H1 (cell line): ENCODE data around the gene TAF4. TPM values are rescaled to one million over a fixed set of nuclear protein-coding genes. Genes with fewer than 3 reads are reported as not detected.

Experiments used
- CTCF ChIA-PET: fragments of 300-600 bp; sonication (Branson Sonifier 250); formaldehyde crosslinking; loops from one replicate; lab custom pipeline; 2021; ENCODE audit not compliant: partially characterized antibody; lab: Charles Lee
- POLR2A ChIA-PET: fragments of 300-600 bp; sonication (Branson Sonifier 250); formaldehyde crosslinking; loops from one replicate; lab custom pipeline; 2021; ENCODE audit warnings: inconsistent platforms; ENCODE audit not compliant: partially characterized antibody; lab: Charles Lee
- DNase-seq, 2 experiments: peaks; one replicate each; pipeline versions ENCODE4 v3.0.0 to v3.0.0-alpha.2; 2010 to 2022; ENCODE audit warnings: low spot score in 2 of 2, low read depth in 1 of 2, mixed read lengths in 1 of 2
- FAIRE-seq: peaks from 2 replicates; lab custom pipeline; 2011; peaks lifted over from hg19 to GRCh38; lab: Jason Lieb, UNC
- H2AFZ ChIP-seq: 2 replicates; pipeline ENCODE4 v1.8.1; 2012; ENCODE audit warnings: low read length, inconsistent platforms
- H2AK5ac ChIP-seq: 2 replicates; pipeline ENCODE4 v1.6.1; 2013; ENCODE audit warnings: low read depth, low read length
- H2BK120ac ChIP-seq: replicated peaks from 2 replicates; pipeline ENCODE3; 2013; ENCODE audit warnings: low read depth, low read length, inconsistent platforms
- H2BK12ac ChIP-seq: 2 replicates; pipeline ENCODE4 v1.6.1; 2013; ENCODE audit warnings: low read depth, low read length
- H2BK15ac ChIP-seq: 2 replicates; pipeline ENCODE4 v1.6.1; 2013; ENCODE audit warnings: low read length
- H2BK20ac ChIP-seq: 2 replicates; pipeline ENCODE4 v1.6.1; 2013; ENCODE audit warnings: low read length
- H2BK5ac ChIP-seq: 2 replicates; pipeline ENCODE4 v1.6.1; 2013; ENCODE audit warnings: low read depth, low read length
- H3K14ac ChIP-seq: 2 replicates; pipeline ENCODE4 v1.6.1; 2013; ENCODE audit warnings: inconsistent platforms; ENCODE audit not compliant: insufficient read length
- H3K18ac ChIP-seq: 2 replicates; pipeline ENCODE4 v1.6.1; 2013; ENCODE audit warnings: low read length; ENCODE audit errors: extremely low read depth
- H3K23ac ChIP-seq: 2 replicates; pipeline ENCODE4 v1.6.1; 2013; ENCODE audit warnings: inconsistent platforms; ENCODE audit not compliant: insufficient read length
- H3K23me2 ChIP-seq: 2 replicates; pipeline ENCODE4 v1.6.1; 2013; ENCODE audit warnings: low read depth, low read length
- H3K27ac ChIP-seq: 2 replicates; pipeline ENCODE4 v1.6.1; 2011; ENCODE audit warnings: low read depth, low read length, inconsistent platforms
- H3K27me3 ChIP-seq, 4 experiments: replicated peaks in 1 of 4; 1 replicate in 1 of 4; 2 replicates in 3 of 4; pipeline versions ENCODE4 v1.6.1 to v1.8.1; 2011 to 2013; ENCODE audit warnings: low read length in 3 of 4, mild to moderate bottlenecking in 3 of 4, inconsistent platforms in 2 of 4, mixed read lengths in 2 of 4, moderate library complexity in 1 of 4; ENCODE audit not compliant: control insufficient read depth in 3 of 4, insufficient read depth in 3 of 4; ENCODE audit errors: extremely low read depth in 1 of 4
- H3K36me3 ChIP-seq, 4 experiments: 2 replicates each; pipeline versions ENCODE4 v1.6.1 to v1.8.1; 2011 to 2013; ENCODE audit warnings: mild to moderate bottlenecking in 4 of 4, low read length in 3 of 4, moderate library complexity in 2 of 4, control low read depth in 1 of 4, inconsistent platforms in 1 of 4; ENCODE audit not compliant: insufficient read depth in 4 of 4, control insufficient read depth in 2 of 4
- H3K4ac ChIP-seq: replicated peaks from 2 replicates; pipeline ENCODE3; 2013; ENCODE audit warnings: low read length, low read depth, mixed read lengths, inconsistent platforms; ENCODE audit not compliant: insufficient read length
- H3K4me1 ChIP-seq, 4 experiments: replicated peaks in 1 of 4; 1 replicate in 1 of 4; 2 replicates in 3 of 4; pipeline versions ENCODE4 v1.6.1 to v1.8.1; 2011 to 2013; ENCODE audit warnings: low read length in 3 of 4, inconsistent platforms in 2 of 4, mixed read lengths in 1 of 4; ENCODE audit not compliant: insufficient read depth in 4 of 4, control insufficient read depth in 3 of 4
- H3K4me2 ChIP-seq, 2 experiments: 2 replicates each; pipeline versions ENCODE4 v1.6.1 to v1.8.1; 2011 to 2013; ENCODE audit warnings: low read depth in 2 of 2, low read length in 2 of 2, control low read depth in 1 of 2, inconsistent platforms in 1 of 2, mild to moderate bottlenecking in 1 of 2; ENCODE audit not compliant: insufficient read depth in 1 of 2
- H3K4me3 ChIP-seq, 4 experiments: fragments of 200-600, 300-600 bp in 1 of 4; sonication (generic), shearing (Covaris generic), sonication (Bioruptor Twin) in 1 of 4; 2 replicates each; pipeline versions ENCODE4 v1.5.1 to v1.8.1; 2011 to 2016; ENCODE audit warnings: low read length in 4 of 4, low read depth in 3 of 4, control low read depth in 2 of 4, inconsistent platforms in 2 of 4, mild to moderate bottlenecking in 2 of 4, mixed read lengths in 1 of 4, moderate library complexity in 1 of 4; ENCODE audit not compliant: insufficient read depth in 2 of 4; ENCODE audit errors: extremely low read depth in 1 of 4
- H3K56ac ChIP-seq: replicated peaks from 2 replicates; pipeline ENCODE3; 2013; ENCODE audit warnings: low read depth, mild to moderate bottlenecking, mixed read lengths, low read length, inconsistent platforms; ENCODE audit not compliant: insufficient read length
- H3K79me1 ChIP-seq: 2 replicates; pipeline ENCODE4 v1.6.1; 2013; ENCODE audit warnings: low read depth, low read length, control low read depth
- H3K79me2 ChIP-seq, 2 experiments: 2 replicates each; pipeline versions ENCODE4 v1.6.1 to v1.8.1; 2012 to 2013; ENCODE audit warnings: low read length in 2 of 2, mild to moderate bottlenecking in 2 of 2, inconsistent platforms in 1 of 2; ENCODE audit not compliant: insufficient read depth in 2 of 2, control insufficient read depth in 1 of 2
- H3K9ac ChIP-seq, 4 experiments: replicated peaks in 1 of 4; 1 replicate in 1 of 4; 2 replicates in 3 of 4; pipeline versions ENCODE4 v1.6.1 to v1.8.1; 2011 to 2013; ENCODE audit warnings: low read depth in 3 of 4, low read length in 3 of 4, control low read depth in 2 of 4, mild to moderate bottlenecking in 2 of 4, moderate library complexity in 2 of 4, inconsistent platforms in 1 of 4; ENCODE audit errors: extremely low read depth in 1 of 4
- H3K9me3 ChIP-seq, 2 experiments: 2 replicates each; pipeline versions ENCODE4 v1.6.1 to v1.8.1; 2012 to 2013; ENCODE audit warnings: mild to moderate bottlenecking in 2 of 2, moderate library complexity in 2 of 2, control low read depth in 1 of 2, inconsistent platforms in 1 of 2, low read depth in 1 of 2, low read length in 1 of 2, mixed read lengths in 1 of 2; ENCODE audit not compliant: insufficient read depth in 2 of 2
- H4K20me1 ChIP-seq, 2 experiments: replicated peaks in 1 of 2; 2 replicates each; pipeline versions ENCODE3 to v1.8.1; 2011 to 2013; ENCODE audit warnings: inconsistent platforms in 2 of 2, low read length in 2 of 2, mild to moderate bottlenecking in 1 of 2; ENCODE audit not compliant: insufficient read depth in 2 of 2, control insufficient read depth in 1 of 2
- H4K5ac ChIP-seq: 2 replicates; pipeline ENCODE4 v1.6.1; 2013; ENCODE audit warnings: low read length, low read depth, mixed read lengths, inconsistent platforms; ENCODE audit not compliant: insufficient read length
- H4K8ac ChIP-seq: 2 replicates; pipeline ENCODE4 v1.8.0; 2013; ENCODE audit warnings: mild to moderate bottlenecking, moderate library complexity, low read length, inconsistent platforms; ENCODE audit not compliant: insufficient read depth; ENCODE audit errors: extremely low read depth
- H4K91ac ChIP-seq: replicated peaks from 2 replicates; pipeline ENCODE3; 2013; ENCODE audit warnings: low read length, mixed read lengths, inconsistent platforms; ENCODE audit not compliant: insufficient read length
- JUND ChIP-seq: IDR thresholded peaks from 2 replicates; pipeline ENCODE4 v1.6.1; 2011; ENCODE audit warnings: mild to moderate bottlenecking, improper control_type of control experiment, low read length
- POU5F1 ChIP-seq: IDR thresholded peaks from 2 replicates; pipeline ENCODE4 v1.6.1; 2011; ENCODE audit warnings: low read depth, mild to moderate bottlenecking, low read length, moderate library complexity
- TAF1 ChIP-seq: IDR thresholded peaks from 2 replicates; pipeline ENCODE4 v1.6.1; 2011; ENCODE audit warnings: mild to moderate bottlenecking, low read depth, low read length
- WGBS, 2 experiments: shearing (Covaris generic) in 1 of 2; methylation state at CpG; one replicate each; pipeline versions ENCODE4 v1.1.6 to v1.1.7; 2013 to 2015; ENCODE audit warnings: low lambda C conversion rate in 2 of 2, mixed read lengths in 2 of 2, inconsistent platforms in 1 of 2, low coverage in 1 of 2, missing lambda C conversion rate in 1 of 2; ENCODE audit not compliant: insufficient replicate concordance in 2 of 2, insufficient coverage in 1 of 2, insufficient read length in 1 of 2; ENCODE audit errors: extremely low coverage in 1 of 2, missing lambda C conversion rate in 1 of 2; 5-methylcytosine and 5-hydroxymethylcytosine counted together
- polyA plus RNA-seq, 7 experiments: library from polyadenylated mRNA; depleted of rRNA in 3 of 7; stranded (reverse) in 5 of 7; unstranded in 2 of 7; fragments of >200 nt in 5 of 7; fragments of 200-250 nt in 2 of 7; gene quantifications; 1 replicate in 5 of 7; 2 replicates in 1 of 7; 4 replicates in 1 of 7; pipeline versions ENCODE4 v1.2.1 to v1.2.3, GENCODE V29; 2011 to 2013; ENCODE audit warnings: missing spikeins in 2 of 7, mixed read lengths in 2 of 7
- total RNA-seq: library from RNA; stranded (reverse); fragmentation: NEBNext Ultra II Directional; extraction: Animal tissue kit (Norgen Biotek cat#: 25700); gene quantifications from 2 replicates; pipeline ENCODE4 v1.2.1, GENCODE V29; 2021

TAF4 gene
- total and polyA plus RNA-seq, 2 of the 8 experiments (the other 6 are each of a cell fraction or from before 2014, with no cell fraction given), result 16.0 to 30.1 TPM

DNA sequence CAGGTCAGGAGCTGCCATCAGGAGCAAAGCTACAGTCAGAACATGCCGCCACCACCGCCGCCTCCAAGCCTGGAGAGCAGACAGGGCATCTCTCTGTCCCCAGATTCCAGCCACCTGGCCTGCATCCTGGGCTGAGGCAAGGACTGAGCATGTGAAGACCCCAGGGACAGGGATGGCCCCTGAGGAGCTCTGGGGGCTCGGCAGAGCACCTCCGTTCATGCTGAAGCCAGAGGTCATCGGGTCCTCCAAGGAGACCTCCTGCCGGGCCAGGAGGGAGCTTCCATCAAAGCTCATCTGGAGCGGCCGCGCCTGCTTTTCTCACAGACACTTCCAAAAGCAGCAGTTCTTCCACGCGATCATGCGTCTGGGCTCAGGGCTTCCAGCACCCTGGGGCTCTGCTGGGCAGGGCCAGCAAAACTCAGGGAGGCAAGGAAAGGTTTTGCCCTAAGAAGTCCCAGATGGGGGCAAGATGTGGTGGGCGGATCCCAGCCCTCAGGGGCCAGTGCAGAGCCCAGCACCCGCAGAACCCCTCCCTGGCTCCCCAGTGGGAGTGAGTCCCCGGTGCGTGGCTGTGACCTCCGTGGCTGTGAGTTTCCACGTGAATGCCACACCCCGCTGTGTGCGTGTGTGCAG lies 138.4 kb downstream of the TAF4 start:
- no peaks in the 10 kb centered on the region for H3K4me1 ChIP-seq
- no peak overlapping the region for H2BK15ac ChIP-seq
- peaks cover 0 to 2% (median 0%) of the 10 kb centered on the region in 4 experiments; a peak in 1 of 7 replicates for H3K27me3 ChIP-seq
- no peak overlapping the region for H3K23ac ChIP-seq
- H3K27ac ChIP-seq, result no peak overlapping the region
- FAIRE-seq (no peak), DNase-seq (peak in 1 of 2 experiments; percentile 35)
- H3K4me3 ChIP-seq, result no peak overlapping the region
- no peak overlapping the region for H2BK120ac ChIP-seq
- H4K8ac ChIP-seq, result no peak overlapping the region; the same call in 1 of the 2 replicates
- H3K4me2 ChIP-seq, result no peak overlapping the region
- H3K9me3 ChIP-seq, result no peaks in the 10 kb centered on the region; a peak in 1 of 4 replicates
- no peak overlapping the region for H2AFZ ChIP-seq
- H3K79me1 ChIP-seq, result no peaks in the 10 kb centered on the region
- H3K79me2 ChIP-seq, result no peaks in the 10 kb centered on the region
- ChIA-PET POLR2A (interaction anchor here (0.7 to 1.6 kb wide), 3 partner anchors 9 to 229 kb away, joined by 3 read pairs; no protein-coding TSS in a partner anchor), CTCF (interaction anchor here (0.8 kb wide), 1 partner anchor 15 kb away, joined by 3 read pairs; no protein-coding TSS in a partner anchor)
- no peak overlapping the region for H2BK12ac ChIP-seq
- no peak overlapping the region for H2BK20ac ChIP-seq
- no peak overlapping the region for H4K5ac ChIP-seq
- H3K56ac ChIP-seq, result no peak overlapping the region
- 90% methylated on average over 14 of the region's 21 CpGs; no CpG with 5 or more reads in 1 of the 2 experiments for WGBS, 2 experiments
- no peak overlapping the region for H3K14ac ChIP-seq
- no peak overlapping the region for H3K9ac ChIP-seq
- H4K91ac ChIP-seq, result no peak overlapping the region
- no peak overlapping the region for H2BK5ac ChIP-seq
- no peaks in the 10 kb centered on the region for H3K36me3 ChIP-seq
- H3K18ac ChIP-seq, result no peak overlapping the region
- H3K4ac ChIP-seq, result no peak overlapping the region
- H2AK5ac ChIP-seq, result no peak overlapping the region
- no peaks in the 10 kb centered on the region for H3K23me2 ChIP-seq
- H4K20me1 ChIP-seq, result peaks cover 0 to 2% of the 10 kb centered on the region in 2 experiments
- TF ChIP-seq TAF1, result no peak
- no peak for TF ChIP-seq JUND
- no peak for TF ChIP-seq POU5F1
